Stimulated activated CD4-positive, alpha-beta T cell treated with anti-CD3 and anti-CD28 coated beads, Interleukin-4, amount 100 ng/mL, for 4 hours (primary cell): Measurements from ENCODE around the gene SIGLEC7.
A peak's percentile ranks its signal among the peaks of the same experiment; 100 is the strongest.

Source experiments
- DNase-seq, 2 experiments: peaks; one replicate each; pipeline ENCODE4 v3.0.0-alpha.2; 2020

SIGLEC7 gene

DNA sequence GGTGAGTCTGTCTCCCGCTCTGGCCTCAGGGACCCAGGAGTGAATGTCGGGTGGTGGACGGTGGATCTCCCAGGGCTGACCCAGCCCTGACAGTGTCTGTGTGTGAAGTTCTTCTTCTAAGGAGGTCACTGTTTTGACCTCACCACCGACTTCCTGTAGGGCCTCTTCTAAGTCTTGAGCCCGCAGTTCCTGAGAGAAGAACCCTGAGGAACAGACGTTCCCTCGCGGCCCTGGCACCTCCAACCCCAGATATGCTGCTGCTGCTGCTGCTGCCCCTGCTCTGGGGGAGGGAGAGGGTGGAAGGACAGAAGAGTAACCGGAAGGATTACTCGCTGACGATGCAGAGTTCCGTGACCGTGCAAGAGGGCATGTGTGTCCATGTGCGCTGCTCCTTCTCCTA is at the start of gene SIGLEC7:
Gene SIGLEC7, plus strand, starts transcription at position 183 of the 400 bp plus-strand sequence. Its CDS starts 69 bp downstream, at position 252.
- no peak for DNase-seq

DNA sequence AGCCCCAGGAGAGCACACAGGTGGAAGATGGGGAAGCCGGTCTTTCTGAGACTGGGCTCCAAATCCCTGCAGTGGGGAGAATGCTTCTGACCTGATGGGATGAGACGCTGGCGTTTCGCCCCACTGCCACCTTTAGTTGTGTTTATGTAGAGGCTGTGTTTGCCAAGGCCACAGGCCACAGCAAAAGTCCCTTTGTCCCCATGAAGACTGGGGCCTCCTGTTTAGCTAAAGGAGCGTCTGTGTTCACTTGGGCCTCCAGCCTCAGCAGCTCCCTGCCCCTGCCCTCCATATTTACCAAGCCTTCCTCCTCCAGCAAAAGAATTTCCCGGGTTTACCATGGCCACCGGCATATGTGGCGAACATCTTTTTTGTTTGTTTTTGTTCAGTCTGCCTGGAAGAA is 49.0 kb upstream of the SIGLEC7 start:
- DNase-seq = no peak

GRCh38 chr19:51093510-51094345 is 48.4 kb upstream of the SIGLEC7 start:
- DNase-seq = no peak

GRCh38 chr19:51094696-51095279 is 47.3 kb upstream of the SIGLEC7 start:
- peak in 1 of 2 experiments; percentile 33 for DNase-seq

DNA sequence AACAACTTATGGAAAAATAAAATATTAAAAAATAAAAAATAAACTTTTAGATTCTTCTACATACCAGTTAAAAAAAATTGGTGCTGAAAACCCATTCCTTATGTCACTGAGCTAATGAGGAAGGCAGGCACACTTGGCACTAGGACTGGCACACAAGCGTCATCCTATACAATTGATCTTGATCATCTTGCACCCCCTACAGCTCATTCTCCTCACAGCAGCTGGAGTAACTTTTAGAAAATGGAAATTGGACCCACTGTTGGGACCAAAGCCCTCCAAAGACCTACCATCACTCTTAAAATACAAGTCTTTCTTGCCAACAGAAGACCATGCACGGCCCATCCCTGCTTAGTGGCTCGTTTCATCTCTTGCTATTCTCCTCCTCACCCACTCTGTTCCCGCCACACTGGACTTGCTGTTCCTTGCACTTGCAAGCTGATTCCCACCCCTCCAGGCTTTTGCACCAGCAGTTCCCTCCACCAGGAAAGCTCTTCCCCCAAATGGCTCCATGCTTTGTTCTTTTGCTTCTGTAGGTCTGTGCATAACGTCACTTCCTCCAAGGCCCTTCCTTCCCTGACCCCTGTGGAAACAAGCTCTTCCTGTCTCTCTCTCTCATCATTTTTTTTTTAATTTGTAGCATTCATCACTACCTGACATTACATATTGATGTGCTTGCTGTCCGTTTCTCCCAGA is 45.5 kb upstream of the SIGLEC7 start:
- DNase-seq = no peak

DNA sequence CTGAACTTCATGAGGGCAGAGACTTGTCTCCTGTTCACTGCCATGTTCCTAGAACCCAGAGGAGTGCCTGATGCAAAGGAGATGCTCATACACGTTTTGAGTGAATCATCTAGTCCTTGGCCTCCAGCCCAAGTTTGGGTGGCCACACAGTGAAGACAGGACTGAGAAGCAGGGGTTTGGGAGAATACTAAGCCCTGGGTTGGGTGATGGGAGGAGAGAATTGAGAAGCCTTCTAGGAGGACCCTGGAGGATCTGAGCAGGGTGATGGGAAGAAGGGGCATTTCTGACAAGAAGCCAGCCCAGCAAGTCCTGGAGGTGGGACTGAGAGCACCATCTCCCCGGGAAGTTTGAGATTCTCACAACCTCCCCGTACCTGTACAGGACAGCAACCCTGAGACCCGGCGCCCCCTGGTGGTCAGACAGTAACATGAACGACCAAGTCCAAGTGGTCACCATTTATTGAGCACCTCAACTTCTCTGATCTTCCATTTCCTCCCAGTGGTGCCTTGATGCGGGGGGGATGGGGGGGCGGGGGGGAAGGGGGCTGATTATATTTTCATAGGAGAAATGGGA is 44.8 kb upstream of the SIGLEC7 start:
- DNase-seq = peak; percentile 47 to 70

DNA sequence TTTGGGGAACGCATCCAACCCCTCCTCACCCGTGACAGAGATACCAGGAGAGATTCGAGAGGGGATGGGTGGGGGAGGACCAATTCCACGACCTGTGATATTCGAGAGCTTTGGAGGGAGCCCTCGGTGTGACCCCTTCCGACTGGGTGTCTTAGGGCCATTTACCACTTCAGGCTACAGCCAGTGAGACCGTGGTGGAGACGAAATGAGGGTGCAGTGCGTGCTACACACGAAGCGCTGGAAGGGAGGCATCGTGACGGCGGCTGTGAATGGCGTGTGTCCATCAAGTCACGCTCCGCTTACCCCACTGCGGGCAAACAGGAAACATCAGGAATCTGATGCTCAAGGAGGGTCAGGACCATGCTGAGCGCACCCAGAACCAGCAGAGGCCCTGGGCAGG is 44.3 kb upstream of the SIGLEC7 start:
- DNase-seq = no peak

- DNase-seq = peak; percentile 18 to 30
Measured at GRCh38 chr19:51098365-51099046, 43.6 kb upstream of the SIGLEC7 start.

- no peak for DNase-seq
Measured at GRCh38 chr19:51099047-51099382, 43.1 kb upstream of the SIGLEC7 start.

DNA sequence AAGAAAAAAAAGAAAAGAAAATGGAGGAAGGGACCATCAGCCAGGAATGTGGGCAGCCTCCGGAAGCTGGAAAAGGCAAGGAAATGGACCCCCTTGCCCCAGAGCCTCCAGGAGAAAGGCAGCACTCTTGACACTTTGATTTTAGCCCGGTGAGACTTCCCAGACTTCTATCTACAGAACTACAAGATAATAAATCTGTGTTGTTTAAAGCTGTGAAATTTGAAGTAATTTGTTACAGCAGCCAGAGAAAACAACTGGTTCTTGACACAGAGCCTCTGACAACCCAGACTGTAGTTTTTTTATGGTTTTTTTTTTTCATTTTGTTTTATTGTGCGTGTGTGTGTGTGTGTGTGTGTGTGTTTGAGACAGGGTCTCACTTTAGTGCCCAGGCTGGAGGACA is 41.5 kb upstream of the SIGLEC7 start:
- no peak for DNase-seq

DNA sequence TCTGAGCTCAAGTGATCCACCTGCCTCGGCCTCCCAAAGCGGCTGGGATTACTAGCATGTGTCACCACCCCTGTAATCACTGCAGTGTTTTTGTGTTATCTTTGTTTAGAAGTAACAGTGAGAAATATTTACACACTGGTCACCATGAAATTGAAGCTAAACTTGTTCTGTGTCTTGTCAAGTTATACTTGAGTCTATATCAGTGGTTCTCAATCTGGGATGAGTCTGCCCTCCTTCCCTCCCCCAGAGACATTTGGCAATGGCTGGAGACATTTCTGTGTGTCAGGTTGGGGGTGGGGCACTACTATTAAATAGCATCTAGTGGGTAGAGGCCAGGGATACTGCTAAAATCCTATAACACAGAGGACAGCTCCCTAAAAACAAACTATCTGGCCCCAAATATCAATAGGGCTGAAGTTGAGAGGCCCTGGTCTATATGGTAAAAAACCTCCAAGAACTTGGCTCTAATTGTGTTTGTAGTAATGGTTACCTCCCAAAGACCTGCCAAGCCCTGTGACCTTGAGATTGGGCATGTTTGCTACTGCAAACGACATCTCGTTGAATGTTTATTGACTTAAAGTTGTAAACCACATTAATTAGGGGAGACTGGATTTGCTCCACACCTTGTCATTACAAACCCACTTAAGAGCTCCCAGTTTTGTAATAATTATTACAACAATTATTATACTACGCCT is 40.8 kb upstream of the SIGLEC7 start:
- no peak for DNase-seq

GRCh38 chr19:51102991-51103390 is 39.1 kb upstream of the SIGLEC7 start:
- DNase-seq = no peak

DNA sequence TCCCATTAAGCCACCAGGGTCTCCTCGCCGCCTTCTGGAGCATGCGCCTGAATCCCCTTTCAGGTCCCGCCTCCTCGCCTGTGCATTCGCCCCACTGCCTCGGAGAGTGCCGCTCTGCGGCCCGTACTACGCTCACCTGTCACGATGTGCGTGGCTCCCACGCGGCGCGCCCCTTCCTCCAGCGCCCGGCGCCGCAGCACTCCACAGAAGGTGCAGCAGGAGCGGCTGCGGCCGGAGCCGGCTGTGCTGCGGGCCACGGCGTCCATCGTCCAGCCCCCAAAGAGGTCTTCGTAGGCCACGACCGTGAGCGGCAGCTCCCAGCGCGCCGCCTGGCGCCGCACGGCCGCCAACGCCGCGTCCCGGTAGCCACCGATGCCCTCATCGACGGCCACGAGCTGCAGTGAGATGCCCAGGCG is 38.2 kb upstream of the SIGLEC7 start:
- DNase-seq = no peak

- DNase-seq = peak in 1 of 2 experiments; percentile 26
Measured at GRCh38 chr19:51107406-51108065, 34.6 kb upstream of the SIGLEC7 start.

DNA sequence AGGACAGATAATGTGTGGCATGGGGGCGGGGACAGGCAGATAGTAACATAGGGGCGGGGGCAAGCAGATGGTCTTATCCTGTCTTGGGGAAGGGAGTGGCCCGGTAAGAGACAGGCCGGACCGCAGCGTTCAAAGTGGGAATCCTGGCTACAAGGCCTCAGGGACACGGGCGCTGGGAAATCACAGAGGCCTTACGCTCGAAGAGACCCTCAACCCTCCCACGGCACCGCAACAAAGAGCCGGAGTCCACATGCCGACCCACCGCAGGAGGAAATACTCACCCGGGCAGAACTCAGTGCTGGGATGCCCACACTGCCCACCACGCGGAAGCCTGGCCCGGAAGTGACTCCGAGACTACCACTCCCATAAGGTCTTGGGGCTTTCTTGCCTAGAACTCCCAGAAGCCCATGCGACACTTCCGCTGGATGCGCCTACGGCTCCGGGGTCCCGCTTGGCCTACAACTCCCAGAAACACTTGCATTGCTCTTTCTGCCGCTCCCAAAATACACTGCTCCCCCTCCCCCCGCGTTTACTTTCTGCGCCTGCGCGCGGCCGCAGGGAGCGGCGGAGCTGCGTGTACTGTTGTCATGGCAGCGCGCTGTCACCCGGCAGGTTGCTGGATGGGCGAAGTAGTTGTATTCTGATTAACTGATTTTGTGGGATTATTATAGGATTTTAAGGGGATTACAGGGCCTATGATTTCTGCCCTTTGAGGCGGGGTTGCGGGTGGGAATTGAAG is 33.9 kb upstream of the SIGLEC7 start, which contains the start of gene CTU1:
Gene CTU1, minus strand, starts transcription at position 344 of the 739 bp plus-strand sequence. CDS start 3,840 bp downstream, outside the sequence.
- DNase-seq = peak; percentile 95 to 99

DNA sequence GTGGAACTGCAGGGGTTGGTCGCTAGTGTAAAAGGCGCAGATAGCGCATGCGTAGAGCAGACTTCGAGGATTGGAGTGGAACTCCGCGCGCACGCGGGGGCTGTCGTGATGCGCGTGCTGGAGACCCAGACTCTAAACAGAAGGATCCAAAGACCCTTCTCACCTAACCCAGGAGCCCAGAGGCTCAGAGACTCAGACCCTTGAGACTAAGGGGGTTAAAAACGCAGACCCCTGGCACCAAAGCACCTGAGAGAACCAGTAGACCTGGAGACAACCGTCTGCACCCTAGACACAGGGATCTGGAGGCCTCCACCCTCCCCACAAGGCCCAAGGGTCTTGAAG is 33.3 kb upstream of the SIGLEC7 start:
- DNase-seq = no peak

DNA sequence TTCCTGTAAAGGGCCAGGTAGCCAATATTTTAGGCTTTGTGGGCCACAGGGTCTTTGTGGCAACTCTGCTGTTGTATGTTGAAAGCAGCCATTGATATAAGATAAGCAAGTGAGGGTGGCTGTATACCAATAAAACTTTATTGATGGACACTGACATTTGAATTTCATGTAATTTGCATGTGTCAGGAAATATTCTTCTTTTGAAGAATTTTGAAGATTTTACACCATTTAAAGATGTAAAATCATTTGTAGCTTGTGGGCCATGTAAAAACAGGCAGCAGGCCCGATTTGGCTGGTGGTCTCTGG is 31.5 kb upstream of the SIGLEC7 start:
- no peak for DNase-seq

DNA sequence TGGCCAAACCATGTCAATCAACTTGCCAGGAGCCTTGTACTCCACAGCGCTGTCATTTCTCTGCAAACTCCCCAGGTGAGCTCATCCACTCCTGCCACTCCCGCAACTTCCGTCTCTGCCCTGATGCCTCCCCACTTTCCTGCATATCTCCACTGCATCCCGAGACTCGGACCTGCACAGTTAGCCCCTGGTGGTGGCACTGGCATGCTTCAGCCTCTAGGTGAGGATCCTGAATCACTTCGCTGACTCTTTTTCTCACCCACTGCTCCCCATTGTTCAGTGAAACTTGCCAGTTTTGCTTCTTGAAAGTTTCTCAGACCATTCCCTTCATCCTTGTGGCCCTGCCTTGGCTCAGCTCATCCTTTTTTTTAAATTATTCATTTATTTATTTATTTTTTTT is 30.5 kb upstream of the SIGLEC7 start:
- no peak for DNase-seq

GRCh38 chr19:51114087-51114729 is 27.9 kb upstream of the SIGLEC7 start:
- DNase-seq = no peak

GRCh38 chr19:51116736-51117286 is 25.3 kb upstream of the SIGLEC7 start:
- DNase-seq = no peak
